ENCODE data around the gene ARL4C.

The ARL4C gene

GRCh38 chr2:234497594-234498235, 834 bp upstream of the ARL4C start:
- DNase-seq, result no peak

GRCh38 chr2:234496055-234496834, 636 bp downstream of the ARL4C start:
- DNase-seq, result peak; percentile 47 to 76

- DNase-seq, result peak in 1 of 2 experiments; percentile 47
These were observed 1.4 kb downstream of the ARL4C start for GRCh38 chr2:234495251-234496054.

- DNase-seq, result no peak
These were observed 2.3 kb downstream of the ARL4C start for GRCh38 chr2:234494361-234495250.

GRCh38 chr2:234493796-234494195, 3.1 kb downstream of the ARL4C start:
- DNase-seq, result no peak

GRCh38 chr2:234492717-234493485, 4.0 kb downstream of the ARL4C start:
- DNase-seq, result no peak

- no peak for DNase-seq
These were observed 5.0 kb downstream of the ARL4C start for GRCh38 chr2:234491897-234492296.

GRCh38 chr2:234491281-234491680, 5.6 kb downstream of the ARL4C start:
- no peak for DNase-seq

- DNase-seq, result no peak
These were observed 6.4 kb downstream of the ARL4C start for GRCh38 chr2:234490271-234491091.

- DNase-seq, result no peak
These were observed 7.9 kb downstream of the ARL4C start for GRCh38 chr2:234488913-234489451.

- DNase-seq, result no peak
These were observed 8.4 kb downstream of the ARL4C start for GRCh38 chr2:234488486-234488885.

- no peak for DNase-seq
These were observed 9.5 kb downstream of the ARL4C start for GRCh38 chr2:234487356-234487755.

- DNase-seq, result no peak
These were observed 13.2 kb downstream of the ARL4C start for GRCh38 chr2:234483568-234484251.

- no peak for DNase-seq
These were observed 15.6 kb downstream of the ARL4C start for GRCh38 chr2:234481301-234481700.

GRCh38 chr2:234480337-234480736, 16.5 kb downstream of the ARL4C start:
- no peak for DNase-seq

GRCh38 chr2:234479465-234479864, 17.4 kb downstream of the ARL4C start:
- DNase-seq, result no peak

GRCh38 chr2:234478121-234478858, 18.6 kb downstream of the ARL4C start:
- no peak for DNase-seq

- DNase-seq, result no peak
These were observed 20.1 kb downstream of the ARL4C start for GRCh38 chr2:234476766-234477165.

- DNase-seq, result no peak
These were observed 22.2 kb downstream of the ARL4C start for GRCh38 chr2:234474654-234475053.

All from NCI-H526 (cell line).